H1 (cell line): Measurements from ENCODE around the gene SPATS2. TPM values are rescaled to one million over a fixed set of nuclear protein-coding genes. Genes with fewer than 3 reads are reported as not detected.

Experiments
- CTCF ChIA-PET: fragments of 300-600 bp; sonication (Branson Sonifier 250); formaldehyde crosslinking; loops from one replicate; lab custom pipeline; 2021; ENCODE audit not compliant: partially characterized antibody; lab: Charles Lee
- POLR2A ChIA-PET: fragments of 300-600 bp; sonication (Branson Sonifier 250); formaldehyde crosslinking; loops from one replicate; lab custom pipeline; 2021; ENCODE audit warnings: inconsistent platforms; ENCODE audit not compliant: partially characterized antibody; lab: Charles Lee
- DNase-seq, 2 experiments: peaks; one replicate each; pipeline versions ENCODE4 v3.0.0 to v3.0.0-alpha.2; 2010 to 2022; ENCODE audit warnings: low spot score in 2 of 2, low read depth in 1 of 2, mixed read lengths in 1 of 2
- FAIRE-seq: peaks from 2 replicates; lab custom pipeline; 2011; peaks lifted over from hg19 to GRCh38; lab: Jason Lieb, UNC
- H2AFZ ChIP-seq: 2 replicates; pipeline ENCODE4 v1.8.1; 2012; ENCODE audit warnings: low read length, inconsistent platforms
- H2AK5ac ChIP-seq: 2 replicates; pipeline ENCODE4 v1.6.1; 2013; ENCODE audit warnings: low read depth, low read length
- H2BK120ac ChIP-seq: replicated peaks from 2 replicates; pipeline ENCODE3; 2013; ENCODE audit warnings: low read depth, low read length, inconsistent platforms
- H2BK12ac ChIP-seq: 2 replicates; pipeline ENCODE4 v1.6.1; 2013; ENCODE audit warnings: low read depth, low read length
- H2BK15ac ChIP-seq: 2 replicates; pipeline ENCODE4 v1.6.1; 2013; ENCODE audit warnings: low read length
- H2BK20ac ChIP-seq: 2 replicates; pipeline ENCODE4 v1.6.1; 2013; ENCODE audit warnings: low read length
- H2BK5ac ChIP-seq: 2 replicates; pipeline ENCODE4 v1.6.1; 2013; ENCODE audit warnings: low read depth, low read length
- H3K14ac ChIP-seq: 2 replicates; pipeline ENCODE4 v1.6.1; 2013; ENCODE audit warnings: inconsistent platforms; ENCODE audit not compliant: insufficient read length
- H3K18ac ChIP-seq: 2 replicates; pipeline ENCODE4 v1.6.1; 2013; ENCODE audit warnings: low read length; ENCODE audit errors: extremely low read depth
- H3K23ac ChIP-seq: 2 replicates; pipeline ENCODE4 v1.6.1; 2013; ENCODE audit warnings: inconsistent platforms; ENCODE audit not compliant: insufficient read length
- H3K23me2 ChIP-seq: 2 replicates; pipeline ENCODE4 v1.6.1; 2013; ENCODE audit warnings: low read depth, low read length
- H3K27ac ChIP-seq: 2 replicates; pipeline ENCODE4 v1.6.1; 2011; ENCODE audit warnings: low read depth, low read length, inconsistent platforms
- H3K27me3 ChIP-seq, 4 experiments: replicated peaks in 1 of 4; 1 replicate in 1 of 4; 2 replicates in 3 of 4; pipeline versions ENCODE4 v1.6.1 to v1.8.1; 2011 to 2013; ENCODE audit warnings: low read length in 3 of 4, mild to moderate bottlenecking in 3 of 4, inconsistent platforms in 2 of 4, mixed read lengths in 2 of 4, moderate library complexity in 1 of 4; ENCODE audit not compliant: control insufficient read depth in 3 of 4, insufficient read depth in 3 of 4; ENCODE audit errors: extremely low read depth in 1 of 4
- H3K36me3 ChIP-seq, 4 experiments: 2 replicates each; pipeline versions ENCODE4 v1.6.1 to v1.8.1; 2011 to 2013; ENCODE audit warnings: mild to moderate bottlenecking in 4 of 4, low read length in 3 of 4, moderate library complexity in 2 of 4, control low read depth in 1 of 4, inconsistent platforms in 1 of 4; ENCODE audit not compliant: insufficient read depth in 4 of 4, control insufficient read depth in 2 of 4
- H3K4ac ChIP-seq: replicated peaks from 2 replicates; pipeline ENCODE3; 2013; ENCODE audit warnings: low read length, low read depth, mixed read lengths, inconsistent platforms; ENCODE audit not compliant: insufficient read length
- H3K4me1 ChIP-seq, 4 experiments: replicated peaks in 1 of 4; 1 replicate in 1 of 4; 2 replicates in 3 of 4; pipeline versions ENCODE4 v1.6.1 to v1.8.1; 2011 to 2013; ENCODE audit warnings: low read length in 3 of 4, inconsistent platforms in 2 of 4, mixed read lengths in 1 of 4; ENCODE audit not compliant: insufficient read depth in 4 of 4, control insufficient read depth in 3 of 4
- H3K4me2 ChIP-seq, 2 experiments: 2 replicates each; pipeline versions ENCODE4 v1.6.1 to v1.8.1; 2011 to 2013; ENCODE audit warnings: low read depth in 2 of 2, low read length in 2 of 2, control low read depth in 1 of 2, inconsistent platforms in 1 of 2, mild to moderate bottlenecking in 1 of 2; ENCODE audit not compliant: insufficient read depth in 1 of 2
- H3K4me3 ChIP-seq, 4 experiments: fragments of 200-600, 300-600 bp in 1 of 4; sonication (generic), shearing (Covaris generic), sonication (Bioruptor Twin) in 1 of 4; 2 replicates each; pipeline versions ENCODE4 v1.5.1 to v1.8.1; 2011 to 2016; ENCODE audit warnings: low read length in 4 of 4, low read depth in 3 of 4, control low read depth in 2 of 4, inconsistent platforms in 2 of 4, mild to moderate bottlenecking in 2 of 4, mixed read lengths in 1 of 4, moderate library complexity in 1 of 4; ENCODE audit not compliant: insufficient read depth in 2 of 4; ENCODE audit errors: extremely low read depth in 1 of 4
- H3K56ac ChIP-seq: replicated peaks from 2 replicates; pipeline ENCODE3; 2013; ENCODE audit warnings: low read depth, mild to moderate bottlenecking, mixed read lengths, low read length, inconsistent platforms; ENCODE audit not compliant: insufficient read length
- H3K79me1 ChIP-seq: 2 replicates; pipeline ENCODE4 v1.6.1; 2013; ENCODE audit warnings: low read depth, low read length, control low read depth
- H3K79me2 ChIP-seq, 2 experiments: 2 replicates each; pipeline versions ENCODE4 v1.6.1 to v1.8.1; 2012 to 2013; ENCODE audit warnings: low read length in 2 of 2, mild to moderate bottlenecking in 2 of 2, inconsistent platforms in 1 of 2; ENCODE audit not compliant: insufficient read depth in 2 of 2, control insufficient read depth in 1 of 2
- H3K9ac ChIP-seq, 4 experiments: replicated peaks in 1 of 4; 1 replicate in 1 of 4; 2 replicates in 3 of 4; pipeline versions ENCODE4 v1.6.1 to v1.8.1; 2011 to 2013; ENCODE audit warnings: low read depth in 3 of 4, low read length in 3 of 4, control low read depth in 2 of 4, mild to moderate bottlenecking in 2 of 4, moderate library complexity in 2 of 4, inconsistent platforms in 1 of 4; ENCODE audit errors: extremely low read depth in 1 of 4
- H3K9me3 ChIP-seq, 2 experiments: 2 replicates each; pipeline versions ENCODE4 v1.6.1 to v1.8.1; 2012 to 2013; ENCODE audit warnings: mild to moderate bottlenecking in 2 of 2, moderate library complexity in 2 of 2, control low read depth in 1 of 2, inconsistent platforms in 1 of 2, low read depth in 1 of 2, low read length in 1 of 2, mixed read lengths in 1 of 2; ENCODE audit not compliant: insufficient read depth in 2 of 2
- H4K20me1 ChIP-seq, 2 experiments: replicated peaks in 1 of 2; 2 replicates each; pipeline versions ENCODE3 to v1.8.1; 2011 to 2013; ENCODE audit warnings: inconsistent platforms in 2 of 2, low read length in 2 of 2, mild to moderate bottlenecking in 1 of 2; ENCODE audit not compliant: insufficient read depth in 2 of 2, control insufficient read depth in 1 of 2
- H4K5ac ChIP-seq: 2 replicates; pipeline ENCODE4 v1.6.1; 2013; ENCODE audit warnings: low read length, low read depth, mixed read lengths, inconsistent platforms; ENCODE audit not compliant: insufficient read length
- H4K8ac ChIP-seq: 2 replicates; pipeline ENCODE4 v1.8.0; 2013; ENCODE audit warnings: mild to moderate bottlenecking, moderate library complexity, low read length, inconsistent platforms; ENCODE audit not compliant: insufficient read depth; ENCODE audit errors: extremely low read depth
- H4K91ac ChIP-seq: replicated peaks from 2 replicates; pipeline ENCODE3; 2013; ENCODE audit warnings: low read length, mixed read lengths, inconsistent platforms; ENCODE audit not compliant: insufficient read length
- CTCF ChIP-seq, 3 experiments: IDR thresholded peaks; 1 replicate in 2 of 3; 2 replicates in 1 of 3; pipeline versions ENCODE4 v1.5.1 to v1.6.1; 2011; ENCODE audit warnings: low read length in 3 of 3, mild to moderate bottlenecking in 3 of 3, inconsistent platforms in 2 of 3, low read depth in 1 of 3, moderate library complexity in 1 of 3; ENCODE audit not compliant: insufficient read depth in 1 of 3; ENCODE audit errors: control extremely low read depth in 1 of 3
- EZH2 ChIP-seq: fragments of 200-600 bp; sonication (generic); IDR thresholded peaks from 2 replicates; pipeline ENCODE4 v1.7.1; 2012; ENCODE audit warnings: low read depth, mild to moderate bottlenecking, moderate library complexity, low read length, inconsistent platforms; ENCODE audit not compliant: severe bottlenecking
- KDM1A ChIP-seq: fragments of 200-600, 300-600 bp; sonication (generic); IDR thresholded peaks from 2 replicates; pipeline ENCODE4 v1.7.1; 2016; ENCODE audit warnings: mild to moderate bottlenecking, low read length, borderline replicate concordance
- KDM4A ChIP-seq: IDR thresholded peaks from one replicate; pipeline ENCODE4 v1.7.1; 2012; ENCODE audit warnings: low read depth, mild to moderate bottlenecking, moderate library complexity, low read length, inconsistent platforms; ENCODE audit not compliant: severe bottlenecking
- NANOG ChIP-seq: IDR thresholded peaks from 2 replicates; pipeline ENCODE4 v1.6.1; 2011; ENCODE audit warnings: low read length, low read depth, mild to moderate bottlenecking, inconsistent platforms; ENCODE audit not compliant: insufficient read depth, poor library complexity, severe bottlenecking
- SIN3A ChIP-seq, 2 experiments: IDR thresholded peaks in 1 of 2; conservative IDR thresholded peaks in 1 of 2; 2 replicates each; pipeline ENCODE4 v1.6.1; 2011 to 2012; ENCODE audit warnings: low read length in 2 of 2, improper control_type of control experiment in 1 of 2, low read depth in 1 of 2, mild to moderate bottlenecking in 1 of 2
- WGBS, 2 experiments: shearing (Covaris generic) in 1 of 2; methylation state at CpG; one replicate each; pipeline versions ENCODE4 v1.1.6 to v1.1.7; 2013 to 2015; ENCODE audit warnings: low lambda C conversion rate in 2 of 2, mixed read lengths in 2 of 2, inconsistent platforms in 1 of 2, low coverage in 1 of 2, missing lambda C conversion rate in 1 of 2; ENCODE audit not compliant: insufficient replicate concordance in 2 of 2, insufficient coverage in 1 of 2, insufficient read length in 1 of 2; ENCODE audit errors: extremely low coverage in 1 of 2, missing lambda C conversion rate in 1 of 2; 5-methylcytosine and 5-hydroxymethylcytosine counted together
- polyA plus RNA-seq, 7 experiments: library from polyadenylated mRNA; depleted of rRNA in 3 of 7; stranded (reverse) in 5 of 7; unstranded in 2 of 7; fragments of >200 nt in 5 of 7; fragments of 200-250 nt in 2 of 7; gene quantifications; 1 replicate in 5 of 7; 2 replicates in 1 of 7; 4 replicates in 1 of 7; pipeline versions ENCODE4 v1.2.1 to v1.2.3, GENCODE V29; 2011 to 2013; ENCODE audit warnings: missing spikeins in 2 of 7, mixed read lengths in 2 of 7
- total RNA-seq: library from RNA; stranded (reverse); fragmentation: NEBNext Ultra II Directional; extraction: Animal tissue kit (Norgen Biotek cat#: 25700); gene quantifications from 2 replicates; pipeline ENCODE4 v1.2.1, GENCODE V29; 2021

The SPATS2 gene
- total and polyA plus RNA-seq, 2 of the 8 experiments (the other 6 are each of a cell fraction or from before 2014, with no cell fraction given) = 19.2 to 24.5 TPM

- Histone ChIP-seq H3K4me3 (peak overlapping the region; percentile 29 to 56 (median 38)), H3K4me2 (peak overlapping the region; percentile 69 to 95), H3K4me1 (peaks cover 0 to 23% (median 8%) of the 10 kb centered on the region in 4 experiments; a peak in 5 of 7 replicates), H3K79me2 (no peaks in the 10 kb centered on the region), H3K9ac (no peak overlapping the region), H3K23me2 (peaks cover 9% of the 10 kb centered on the region), H3K4ac (no peak overlapping the region), H4K20me1 (peaks cover 2 to 9% of the 10 kb centered on the region in 2 experiments), H2BK20ac (no peak overlapping the region), H4K91ac (no peak overlapping the region), H3K18ac (no peak overlapping the region; the same call in none of the 2 replicates), H2BK12ac (no peak overlapping the region), H4K5ac (no peak overlapping the region), H3K36me3 (peaks cover 0 to 6% (median 0%) of the 10 kb centered on the region in 4 experiments; a peak in 1 of 8 replicates), H3K14ac (no peak overlapping the region), H2BK120ac (no peak overlapping the region), H2BK15ac (no peak overlapping the region), H3K27me3 (peaks cover 59 to 79% (median 75%) of the 10 kb centered on the region in 4 experiments), H2BK5ac (no peak overlapping the region), H2AK5ac (no peak overlapping the region), H2AFZ (no peak overlapping the region), H3K79me1 (no peaks in the 10 kb centered on the region), H3K23ac (no peak overlapping the region), H3K9me3 (no peaks in the 10 kb centered on the region), H3K56ac (no peak overlapping the region), H3K27ac (no peak overlapping the region), H4K8ac (peak overlapping the region; percentile 72; the same call in 1 of the 2 replicates)
- DNase-seq = no peak
- WGBS, 2 experiments = 4% methylated on average over 36 of the region's 61 CpGs; no CpG with 5 or more reads in 1 of the 2 experiments
- ChIA-PET CTCF (interaction anchor here (0.5 to 7.8 kb wide), 14 partner anchors 9 to 249 kb away, joined by 3 to 91 read pairs (median 4); partner anchors contain the start of genes DNAJC22 and PRPH), POLR2A (interaction anchor here (0.7 to 2.1 kb wide), 6 partner anchors 30 to 273 kb away, joined by 3 to 5 read pairs (median 4); partner anchors contain the start of genes DNAJC22, MCRS1, SPATS2 and TUBA1C)
- no peak for FAIRE-seq
- peak; percentile 94 for TF ChIP-seq EZH2
- TF ChIP-seq CTCF (IDR thresholded peaks at IDR 0.05; ENCODE audit: control extremely low read depth in 1 of 3, insufficient read depth in 1 of 3, low read depth in 1 of 3, low read length in 3 of 3) = peak in 1 of 3 experiments; percentile 25; a peak in 1 of 4 replicates
- TF ChIP-seq KDM4A = peak; percentile 16
- no peak for TF ChIP-seq SIN3A (conservative IDR thresholded peaks at IDR 0.05 in 1 of 2, IDR thresholded peaks at IDR 0.05 in 1 of 2; ENCODE audit: low read depth in 1 of 2, low read length in 2 of 2)
- no peak for TF ChIP-seq NANOG
- peak; percentile 56; the same call in 1 of the 2 replicates for TF ChIP-seq KDM1A
These were observed 170.7 kb downstream of the SPATS2 start for GRCh38 chr12:49537752-49538509.
